HEK293T (cell line): ENCODE measurements around the gene MFAP3.
"Not testable (repeated sequence)": the region's sequence is repeated elsewhere in the genome, so short reads cannot be mapped to it uniquely, and the experiment has no call there.

ENCODE experiments used
- CTCF ChIA-PET: fragments of 350-600 bp; formaldehyde crosslinking; extraction: SDS; loops from one replicate; lab custom pipeline; 2021; ENCODE audit warnings: antibody characterized with exemption, inconsistent platforms; lab: Yijun Ruan, JAX
- POLR2A ChIA-PET: fragments of 350-600 bp; formaldehyde crosslinking; extraction: SDS; loops from one replicate; lab custom pipeline; 2020; ENCODE audit warnings: antibody characterized with exemption, inconsistent platforms; lab: Yijun Ruan, JAX
- DNase-seq: peaks from one replicate; pipeline ENCODE4 v3.0.0; 2012; ENCODE audit warnings: mixed read lengths; ENCODE audit errors: extremely low spot score
- ARNT ChIP-seq: fragments of 450-650 bp; IDR thresholded peaks from 2 replicates; pipeline ENCODE4 v1.6.1; 2017; ENCODE audit warnings: mild to moderate bottlenecking
- BHLHE40 ChIP-seq: fragments of 450-650 bp; IDR thresholded peaks from 2 replicates; pipeline ENCODE4 v1.6.1; 2016; ENCODE audit warnings: mild to moderate bottlenecking, moderate library complexity, borderline replicate concordance
- CTBP1 ChIP-seq: fragments of 450-650 bp; IDR thresholded peaks from 2 replicates; pipeline ENCODE4 v1.6.1; 2016; ENCODE audit warnings: borderline replicate concordance
- ELF4 ChIP-seq: fragments of 450-650 bp; IDR thresholded peaks from 2 replicates; pipeline ENCODE4 v1.6.1; 2017; ENCODE audit warnings: antibody characterized with exemption
- FOXA1 ChIP-seq: fragments of 450-650 bp; IDR thresholded peaks from 2 replicates; pipeline ENCODE4 v1.6.1; 2016; ENCODE audit warnings: mild to moderate bottlenecking
- FOXK2 ChIP-seq: fragments of 450-650 bp; IDR thresholded peaks from 2 replicates; pipeline ENCODE4 v1.6.1; 2016; ENCODE audit warnings: mild to moderate bottlenecking
- FOXM1 ChIP-seq: fragments of 450-650 bp; IDR thresholded peaks from 2 replicates; pipeline ENCODE4 v1.6.1; 2017; ENCODE audit warnings: mild to moderate bottlenecking, borderline replicate concordance
- HDGF ChIP-seq: fragments of 450-650 bp; IDR thresholded peaks from 2 replicates; pipeline ENCODE4 v1.6.1; 2017; ENCODE audit warnings: antibody characterized with exemption, borderline replicate concordance
- L3MBTL2 ChIP-seq: fragments of 450-650 bp; conservative IDR thresholded peaks from 2 replicates; pipeline ENCODE4 v1.6.1; 2016; ENCODE audit warnings: mild to moderate bottlenecking
- LEF1 ChIP-seq: fragments of 450-650 bp; IDR thresholded peaks from 2 replicates; pipeline ENCODE4 v1.6.1; 2017; ENCODE audit warnings: mild to moderate bottlenecking, borderline replicate concordance
- NFRKB ChIP-seq: fragments of 450-650 bp; IDR thresholded peaks from 2 replicates; pipeline ENCODE4 v1.6.1; 2016; ENCODE audit warnings: mild to moderate bottlenecking, moderate library complexity
- PKNOX1 ChIP-seq: fragments of 450-650 bp; IDR thresholded peaks from 2 replicates; pipeline ENCODE4 v1.6.1; 2016
- SP1 ChIP-seq: fragments of 450-650 bp; IDR thresholded peaks from 2 replicates; pipeline ENCODE4 v1.6.1; 2017
- SUZ12 ChIP-seq: fragments of 450-650 bp; IDR thresholded peaks from 2 replicates; pipeline ENCODE4 v1.6.1; 2016; ENCODE audit warnings: mild to moderate bottlenecking
- TARDBP ChIP-seq: fragments of 450-650 bp; IDR thresholded peaks from 2 replicates; pipeline ENCODE4 v1.6.1; 2016
- ZNF384 ChIP-seq: fragments of 450-650 bp; IDR thresholded peaks from 2 replicates; pipeline ENCODE4 v1.6.1; 2016

Gene MFAP3

GRCh38 chr5:154000703-154001102 lies 38.1 kb upstream of the MFAP3 start:
- ChIA-PET POLR2A (no interaction called here), CTCF (no interaction called here)
- no peak for DNase-seq
- TF ChIP-seq LEF1 (no peak), NFRKB (no peak), ARNT (no peak), SUZ12 (no peak), PKNOX1 (no peak), BHLHE40 (no peak), SP1 (no peak), ZNF384 (no peak), L3MBTL2 (no peak), TARDBP (no peak)

- CTCF ChIA-PET: no interaction called here
- TF ChIP-seq TARDBP: no peak
- no peak for TF ChIP-seq HDGF
- TF ChIP-seq ZNF384: no peak
- DNase-seq: no peak
- POLR2A ChIA-PET: no interaction called here
Observed at GRCh38 chr5:154002093-154002492, 36.7 kb upstream of the MFAP3 start.

- CTCF ChIA-PET: no interaction called here
- DNase-seq: no peak
Observed at GRCh38 chr5:154002511-154003020, 36.2 kb upstream of the MFAP3 start.

GRCh38 chr5:154005648-154006047 lies 33.1 kb upstream of the MFAP3 start:
- TF ChIP-seq HDGF: no peak
- DNase-seq: no peak
- ChIA-PET CTCF (no interaction called here), POLR2A (no interaction called here)

More at GRCh38 chr5:154002511-154003020, 36.2 kb upstream of the MFAP3 start:
- TF ChIP-seq SP1 (no peak), ELF4 (no peak), BHLHE40 (no peak), FOXM1 (no peak), L3MBTL2 (no peak), LEF1 (no peak), ARNT (no peak), FOXA1 (no peak), HDGF (no peak), NFRKB (no peak), SUZ12 (no peak)
- POLR2A ChIA-PET: no interaction called here

- DNase-seq: no peak
- TF ChIP-seq SP1: no peak
- no peak for TF ChIP-seq BHLHE40
- no peak for TF ChIP-seq NFRKB
- TF ChIP-seq L3MBTL2: no peak
- TF ChIP-seq PKNOX1: no peak
- TF ChIP-seq FOXK2: no peak
- ChIA-PET CTCF (interaction anchor here (1.2 kb wide), 1 partner anchor 10 kb away, joined by 3 read pairs; no protein-coding TSS in a partner anchor), POLR2A (interaction anchor here (0.8 kb wide), 1 partner anchor 28 kb away, joined by 4 read pairs; the partner anchor contains the start of genes FAM114A2 and MFAP3)
Observed at GRCh38 chr5:154010660-154011059, 28.1 kb upstream of the MFAP3 start.

- TF ChIP-seq TARDBP: no peak
- TF ChIP-seq SP1: no peak
- no peak for TF ChIP-seq HDGF
- no peak for TF ChIP-seq FOXA1
- TF ChIP-seq FOXK2: no peak
- TF ChIP-seq PKNOX1: no peak
- no peak for TF ChIP-seq SUZ12
- TF ChIP-seq ELF4: no peak
- TF ChIP-seq CTBP1: no peak
- no peak for TF ChIP-seq BHLHE40
- TF ChIP-seq ZNF384: no peak
- POLR2A ChIA-PET: no interaction called here
- CTCF ChIA-PET: no interaction called here
- DNase-seq: no peak
Observed at GRCh38 chr5:154015071-154015693, 23.6 kb upstream of the MFAP3 start.

GRCh38 chr5:154018919-154019318 lies 19.8 kb upstream of the MFAP3 start:
- DNase-seq, POLR2A ChIA-PET, CTCF ChIA-PET: not testable (repeated sequence)
